Measurements from ENCODE around the gene PCDHGA4.
"Not testable (repeated sequence)": the region's sequence is repeated elsewhere in the genome, so short reads cannot be mapped to it uniquely, and the experiment has no call there.

PCDHGA4 gene

DNA sequence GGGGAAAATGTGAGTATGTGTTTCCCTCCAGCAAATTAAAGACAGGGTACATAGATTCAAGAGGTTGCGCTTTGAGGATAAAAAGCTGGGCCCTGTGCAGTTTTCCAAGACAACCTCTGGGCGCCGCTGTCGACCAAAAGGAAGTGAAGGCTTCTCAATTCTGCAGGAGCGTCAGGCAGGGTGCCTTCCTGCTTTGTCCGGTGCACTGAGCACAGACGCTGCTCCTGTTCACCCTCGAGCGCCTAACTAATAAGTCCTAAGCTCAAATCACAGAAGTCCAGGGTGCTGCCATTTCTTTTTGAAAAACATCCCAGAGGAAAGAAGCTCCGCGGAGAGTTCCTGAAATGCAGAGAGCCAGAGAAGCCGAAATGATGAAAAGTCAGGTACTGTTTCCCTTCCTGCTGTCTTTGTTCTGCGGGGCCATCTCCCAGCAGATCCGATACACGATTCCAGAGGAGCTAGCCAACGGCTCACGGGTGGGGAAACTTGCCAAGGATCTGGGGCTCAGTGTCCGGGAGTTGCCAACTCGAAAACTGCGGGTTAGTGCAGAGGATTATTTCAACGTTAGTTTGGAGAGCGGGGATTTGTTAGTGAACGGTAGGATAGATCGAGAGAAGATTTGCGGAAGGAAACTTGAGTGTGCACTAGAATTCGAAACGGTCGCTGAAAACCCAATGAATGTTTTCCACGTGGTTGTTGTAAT lies 4.8 kb upstream of the PCDHGA4 start, which contains the start of gene PCDHGB1:
Gene PCDHGB1, plus strand, starts transcription at position 183 of the 703 bp plus-strand sequence. Its CDS starts 162 bp downstream, at position 345.
- DNase-seq = peak; percentile 4

DNA sequence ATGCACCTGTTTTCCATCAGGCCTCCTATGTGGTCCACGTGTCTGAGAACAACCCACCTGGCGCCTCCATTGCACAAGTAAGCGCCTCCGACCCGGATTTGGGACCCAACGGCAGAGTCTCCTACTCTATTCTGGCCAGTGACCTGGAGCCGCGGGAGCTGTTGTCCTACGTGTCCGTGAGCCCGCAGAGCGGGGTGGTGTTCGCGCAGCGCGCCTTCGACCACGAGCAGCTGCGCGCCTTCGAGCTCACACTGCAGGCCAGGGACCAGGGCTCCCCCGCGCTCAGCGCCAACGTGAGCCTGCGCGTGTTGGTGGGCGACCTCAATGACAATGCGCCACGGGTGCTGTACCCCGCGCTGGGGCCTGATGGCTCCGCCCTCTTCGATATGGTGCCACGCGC lies 3.2 kb upstream of the PCDHGA4 start:
- no peak for DNase-seq

DNA sequence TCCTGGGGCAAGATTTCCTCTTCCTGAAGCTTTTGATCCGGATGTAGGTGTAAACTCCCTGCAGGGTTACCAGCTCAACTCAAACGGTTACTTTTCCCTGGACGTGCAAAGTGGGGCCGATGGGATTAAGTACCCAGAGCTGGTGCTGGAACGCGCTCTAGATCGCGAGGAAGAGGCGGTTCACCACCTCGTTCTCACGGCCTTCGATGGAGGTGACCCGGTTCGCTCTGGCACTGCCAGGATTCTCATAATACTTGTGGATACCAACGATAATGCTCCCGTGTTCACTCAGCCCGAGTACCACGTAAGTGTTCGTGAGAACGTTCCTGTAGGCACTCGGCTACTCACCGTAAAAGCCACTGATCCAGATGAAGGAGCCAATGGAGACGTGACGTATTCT lies 820 bp downstream of the PCDHGA4 start:
- no peak for DNase-seq

DNA sequence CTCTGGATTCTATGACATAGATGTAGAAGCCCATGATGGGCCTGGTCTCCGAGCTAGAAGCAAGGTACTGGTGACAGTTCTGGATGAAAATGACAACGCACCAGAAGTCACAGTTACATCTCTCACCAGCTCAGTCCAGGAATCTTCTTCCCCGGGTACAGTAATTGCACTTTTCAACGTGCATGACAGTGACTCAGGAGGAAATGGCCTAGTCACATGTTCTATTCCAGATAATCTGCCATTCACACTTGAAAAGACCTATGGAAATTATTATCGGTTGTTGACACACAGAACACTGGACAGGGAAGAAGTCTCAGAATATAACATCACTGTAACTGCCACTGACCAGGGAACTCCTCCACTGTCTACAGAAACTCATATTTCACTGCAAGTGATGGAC lies 1.3 kb downstream of the PCDHGA4 start:
- no peak for DNase-seq

DNA sequence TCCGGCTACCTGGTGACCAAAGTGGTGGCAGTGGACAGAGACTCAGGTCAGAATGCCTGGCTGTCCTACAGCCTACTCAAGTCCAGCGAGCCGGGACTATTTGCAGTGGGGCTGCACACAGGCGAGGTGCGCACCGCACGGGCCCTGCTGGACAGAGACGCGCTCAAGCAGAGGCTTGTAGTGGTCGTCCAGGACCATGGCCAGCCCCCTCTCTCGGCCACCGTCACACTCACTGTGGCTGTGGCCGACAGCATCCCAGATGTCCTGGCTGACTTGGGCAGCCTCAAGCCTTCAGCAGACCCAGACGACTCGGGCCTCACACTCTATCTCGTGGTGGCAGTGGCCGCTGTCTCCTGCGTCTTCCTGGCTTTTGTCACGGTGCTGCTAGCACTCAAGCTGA lies 2.1 kb downstream of the PCDHGA4 start:
- no peak for DNase-seq

DNA sequence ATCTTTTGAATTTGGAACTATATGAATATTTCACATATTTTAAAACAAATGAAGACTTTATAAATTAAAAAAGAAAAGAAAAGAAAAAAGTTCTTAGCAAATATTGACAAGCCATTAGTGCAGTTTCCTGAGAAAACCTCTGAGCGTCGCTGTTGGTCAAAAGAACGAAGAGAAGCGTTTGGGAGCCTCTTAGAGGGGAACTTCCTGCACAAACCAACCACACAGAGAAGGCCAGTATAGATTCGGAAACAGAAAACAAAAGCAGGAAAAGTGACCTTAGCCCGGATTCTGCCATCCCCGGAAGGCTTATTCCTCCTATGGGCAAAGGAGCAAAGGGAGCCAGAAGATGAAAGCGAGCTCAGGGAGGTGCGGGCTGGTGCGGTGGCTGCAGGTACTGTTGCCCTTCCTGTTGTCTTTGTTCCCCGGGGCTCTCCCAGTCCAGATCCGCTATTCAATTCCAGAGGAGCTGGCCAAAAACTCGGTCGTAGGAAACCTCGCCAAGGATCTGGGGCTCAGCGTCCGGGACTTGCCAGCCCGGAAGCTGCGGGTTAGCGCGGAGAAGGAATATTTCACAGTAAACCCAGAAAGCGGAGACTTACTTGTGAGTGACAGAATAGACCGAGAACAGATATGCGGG lies 5.1 kb downstream of the PCDHGA4 start, which contains the start of gene PCDHGB2:
Gene PCDHGB2, plus strand, starts transcription at position 205 of the 637 bp plus-strand sequence. Its CDS starts 142 bp downstream, at position 347.
- no peak for DNase-seq

DNA sequence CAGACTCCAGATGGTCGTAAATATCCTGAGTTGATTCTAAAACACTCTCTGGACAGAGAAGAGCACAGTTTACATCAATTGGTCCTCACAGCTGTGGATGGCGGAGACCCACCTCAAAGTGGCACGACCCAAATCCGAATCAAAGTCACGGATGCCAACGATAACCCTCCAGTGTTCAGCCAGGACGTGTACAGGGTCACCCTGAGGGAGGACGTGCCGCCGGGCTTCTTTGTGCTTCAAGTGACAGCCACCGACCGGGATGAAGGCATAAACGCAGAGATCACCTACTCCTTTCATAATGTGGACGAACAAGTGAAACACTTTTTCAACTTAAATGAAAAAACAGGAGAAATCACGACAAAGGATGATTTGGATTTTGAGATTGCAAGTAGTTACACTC lies 5.9 kb downstream of the PCDHGA4 start:
- DNase-seq = no peak

DNA sequence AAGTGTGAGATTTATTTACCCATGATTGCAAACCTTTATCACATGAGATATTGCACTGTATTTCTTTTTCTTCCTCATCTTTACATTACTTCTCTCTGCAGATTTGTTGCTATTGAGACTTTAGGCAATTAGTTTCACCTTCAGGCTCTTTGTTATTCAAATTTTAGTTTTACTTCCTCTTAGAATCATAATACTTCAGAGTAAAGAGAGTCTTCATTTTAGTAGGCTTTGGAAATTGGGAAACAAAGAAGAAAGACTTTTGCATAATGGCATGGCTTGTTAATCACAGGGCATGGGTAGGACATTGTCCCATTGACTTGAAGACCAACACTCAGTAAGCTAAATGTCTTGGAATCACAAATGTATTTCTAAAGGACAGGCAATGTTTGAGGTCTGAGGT lies 7.9 kb downstream of the PCDHGA4 start:
- no peak for DNase-seq

DNA sequence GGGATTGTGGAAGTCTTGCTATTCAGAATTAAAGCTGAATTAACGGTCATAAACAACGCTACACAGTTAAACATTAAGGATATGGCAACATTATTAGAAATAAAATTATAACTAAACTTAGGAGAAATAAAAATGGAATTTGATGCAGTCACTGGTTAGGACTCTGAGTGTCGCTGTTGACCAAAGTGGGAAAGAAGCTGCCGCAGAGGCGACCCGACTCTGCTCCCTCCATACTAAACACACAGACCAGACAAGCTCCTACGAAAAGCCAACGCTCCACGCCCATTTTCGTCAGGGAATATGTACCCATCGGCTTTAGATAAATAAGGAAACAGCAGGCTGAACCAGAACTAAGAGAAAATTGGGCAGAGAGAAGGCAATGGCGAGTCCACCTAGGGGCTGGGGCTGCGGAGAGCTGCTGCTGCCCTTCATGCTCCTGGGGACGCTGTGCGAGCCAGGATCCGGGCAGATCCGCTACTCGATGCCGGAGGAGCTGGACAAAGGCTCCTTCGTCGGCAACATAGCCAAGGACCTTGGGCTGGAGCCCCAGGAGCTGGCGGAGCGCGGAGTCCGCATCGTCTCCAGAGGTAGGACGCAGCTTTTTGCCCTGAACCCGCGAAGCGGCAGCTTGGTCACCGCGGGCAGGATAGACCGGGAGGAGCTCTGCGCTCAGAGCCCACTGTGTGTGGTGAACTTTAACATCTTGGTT lies 9.3 kb downstream of the PCDHGA4 start, which contains the start of gene PCDHGA5:
Gene PCDHGA5, plus strand, starts transcription at position 211 of the 709 bp plus-strand sequence. Its CDS starts 169 bp downstream, at position 380.
- DNase-seq = no peak

DNA sequence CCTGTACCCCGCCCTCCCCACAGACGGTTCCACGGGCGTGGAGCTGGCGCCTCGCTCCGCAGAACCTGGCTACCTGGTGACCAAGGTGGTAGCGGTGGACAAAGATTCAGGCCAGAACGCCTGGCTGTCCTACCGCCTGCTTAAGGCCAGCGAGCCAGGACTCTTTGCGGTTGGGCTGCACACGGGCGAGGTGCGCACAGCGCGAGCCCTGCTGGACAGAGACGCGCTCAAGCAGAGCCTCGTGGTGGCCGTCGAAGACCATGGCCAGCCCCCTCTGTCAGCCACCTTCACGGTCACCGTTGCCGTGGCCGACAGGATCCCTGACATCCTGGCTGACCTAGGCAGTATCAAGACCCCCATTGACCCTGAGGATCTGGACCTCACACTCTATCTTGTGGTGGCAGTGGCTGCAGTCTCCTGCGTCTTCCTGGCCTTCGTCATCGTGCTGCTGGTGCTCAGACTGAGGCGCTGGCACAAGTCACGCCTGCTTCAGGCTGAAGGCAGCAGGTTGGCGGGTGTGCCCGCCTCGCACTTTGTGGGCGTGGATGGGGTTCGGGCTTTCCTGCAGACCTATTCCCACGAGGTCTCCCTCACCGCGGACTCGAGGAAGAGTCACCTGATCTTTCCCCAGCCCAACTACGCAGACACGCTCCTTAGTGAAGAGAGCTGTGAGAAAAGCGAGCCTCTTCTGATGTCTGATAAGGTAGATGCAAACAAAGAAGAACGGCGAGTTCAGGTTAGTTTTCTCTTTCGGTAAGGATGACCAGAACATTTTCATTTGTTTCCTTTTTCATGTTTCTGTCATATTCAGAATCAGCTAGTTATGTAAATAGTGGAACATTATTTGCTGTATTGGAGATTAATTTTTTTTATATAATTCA lies 11.4 kb downstream of the PCDHGA4 start:
- DNase-seq = no peak

DNA sequence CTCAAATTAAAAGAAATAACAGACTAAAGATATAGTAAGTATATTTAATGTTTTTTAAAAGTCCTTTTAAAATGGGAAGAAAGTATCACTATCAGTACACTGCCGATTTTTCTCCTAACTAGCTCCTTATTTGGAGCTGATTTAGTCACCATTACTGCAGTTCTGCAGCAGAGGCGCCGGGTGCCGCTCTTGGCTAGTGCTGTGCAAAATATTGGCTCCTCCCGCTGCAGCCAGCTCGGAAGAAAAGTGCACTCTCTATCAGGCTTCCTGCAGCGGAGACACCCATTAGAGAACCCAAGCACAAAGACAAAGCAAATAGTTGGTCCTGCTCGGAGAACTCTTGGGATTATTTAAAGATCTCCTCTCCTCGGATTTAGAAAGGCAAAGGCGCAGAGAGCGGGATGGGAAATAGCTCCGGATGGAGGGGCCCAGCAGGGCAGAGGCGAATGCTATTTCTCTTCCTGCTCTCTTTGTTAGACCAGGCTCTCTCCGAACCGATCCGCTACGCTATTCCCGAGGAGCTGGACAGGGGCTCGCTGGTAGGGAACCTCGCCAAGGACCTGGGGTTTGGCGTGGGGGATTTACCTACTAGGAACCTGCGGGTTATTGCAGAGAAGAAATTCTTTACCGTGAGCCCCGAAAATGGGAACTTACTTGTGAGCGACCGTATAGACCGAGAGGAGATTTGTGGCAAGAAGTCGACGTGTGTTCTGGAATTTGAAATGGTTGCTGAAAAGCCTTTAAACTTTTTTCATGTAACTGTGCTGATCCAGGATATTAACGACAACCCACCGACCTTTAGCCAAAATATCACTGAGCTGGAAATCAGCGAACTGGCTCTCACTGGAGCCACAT lies 15.4 kb downstream of the PCDHGA4 start, which contains the start of gene PCDHGB3:
Gene PCDHGB3, plus strand, starts transcription at position 249 of the 855 bp plus-strand sequence. Its CDS starts 153 bp downstream, at position 402.
- DNase-seq = no peak

DNA sequence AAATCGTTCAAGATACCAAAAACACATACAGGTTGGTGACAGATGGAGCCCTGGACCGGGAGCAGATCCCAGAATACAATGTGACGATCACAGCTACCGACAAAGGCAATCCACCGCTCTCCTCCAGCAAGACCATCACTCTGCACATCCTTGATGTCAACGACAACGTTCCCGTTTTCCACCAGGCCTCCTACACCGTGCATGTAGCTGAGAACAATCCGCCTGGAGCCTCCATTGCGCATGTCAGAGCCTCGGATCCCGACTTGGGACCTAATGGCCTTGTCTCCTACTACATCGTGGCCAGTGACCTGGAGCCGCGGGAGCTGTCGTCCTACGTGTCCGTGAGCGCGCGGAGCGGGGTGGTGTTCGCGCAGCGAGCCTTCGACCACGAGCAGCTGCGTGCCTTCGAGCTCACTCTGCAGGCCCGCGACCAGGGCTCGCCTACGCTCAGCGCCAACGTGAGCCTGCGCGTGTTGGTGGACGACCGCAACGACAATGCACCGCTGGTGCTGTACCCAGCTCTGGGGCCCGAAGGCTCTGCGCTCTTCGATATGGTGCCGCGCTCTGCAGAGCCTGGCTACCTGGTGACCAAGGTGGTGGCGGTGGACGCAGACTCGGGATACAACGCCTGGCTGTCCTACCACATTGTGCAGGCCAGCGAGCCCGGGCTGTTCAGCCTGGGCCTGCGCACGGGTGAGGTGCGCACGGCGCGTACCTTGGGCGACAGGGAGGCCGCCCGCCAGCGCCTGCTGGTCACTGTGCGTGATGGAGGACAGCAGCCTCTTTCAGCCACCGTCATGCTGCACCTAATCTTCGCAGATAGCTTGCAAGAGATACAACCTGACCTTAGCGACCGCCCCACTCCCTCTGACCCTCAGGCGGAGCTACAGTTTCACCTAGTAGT lies 17.0 kb downstream of the PCDHGA4 start:
- DNase-seq = no peak

DNA sequence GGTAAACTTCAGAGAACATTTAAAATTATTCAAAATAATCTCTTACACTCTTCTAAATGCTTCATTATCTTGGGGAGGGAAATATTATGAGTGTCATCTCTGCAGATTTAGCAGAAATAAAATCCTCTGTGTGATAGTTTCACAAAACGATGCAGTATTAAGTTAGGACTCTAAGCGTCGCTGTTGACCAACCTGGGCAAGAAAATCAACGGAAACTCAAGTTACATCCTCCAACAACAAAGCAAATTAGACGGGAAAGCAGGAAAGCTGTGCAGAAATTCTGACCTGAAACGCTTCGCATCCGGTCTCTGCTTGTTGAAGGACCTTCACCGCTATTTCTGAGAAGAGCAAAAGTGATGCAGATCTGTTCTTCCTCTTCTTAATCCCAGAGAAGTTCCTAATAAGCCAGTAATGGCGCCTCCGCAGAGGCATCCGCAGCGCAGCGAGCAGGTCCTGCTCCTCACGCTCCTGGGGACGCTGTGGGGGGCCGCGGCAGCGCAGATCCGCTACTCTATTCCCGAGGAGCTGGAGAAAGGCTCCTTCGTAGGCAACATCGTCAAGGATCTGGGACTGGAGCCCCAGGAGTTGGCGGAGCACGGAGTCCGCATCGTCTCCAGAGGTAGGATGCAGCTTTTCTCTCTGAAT lies 19.0 kb downstream of the PCDHGA4 start, which contains the start of gene PCDHGA6:
Gene PCDHGA6, plus strand, starts transcription at position 219 of the 645 bp plus-strand sequence. Its CDS starts 193 bp downstream, at position 412.
- DNase-seq = no peak

DNA sequence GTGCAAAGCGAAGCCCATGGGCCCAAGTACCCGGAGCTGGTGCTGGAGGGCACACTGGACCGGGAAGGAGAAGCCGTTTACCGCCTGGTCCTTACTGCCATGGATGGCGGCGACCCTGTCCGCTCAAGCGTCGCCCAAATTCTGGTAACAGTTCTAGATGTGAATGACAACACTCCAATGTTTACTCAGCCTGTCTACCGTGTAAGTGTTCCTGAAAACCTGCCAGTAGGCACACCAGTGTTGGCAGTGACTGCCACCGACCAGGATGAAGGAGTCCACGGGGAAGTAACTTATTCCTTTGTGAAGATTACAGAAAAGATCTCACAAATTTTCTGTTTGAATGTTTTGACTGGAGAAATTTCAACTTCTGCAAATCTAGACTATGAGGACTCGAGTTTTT lies 19.8 kb downstream of the PCDHGA4 start:
- DNase-seq = no peak

DNA sequence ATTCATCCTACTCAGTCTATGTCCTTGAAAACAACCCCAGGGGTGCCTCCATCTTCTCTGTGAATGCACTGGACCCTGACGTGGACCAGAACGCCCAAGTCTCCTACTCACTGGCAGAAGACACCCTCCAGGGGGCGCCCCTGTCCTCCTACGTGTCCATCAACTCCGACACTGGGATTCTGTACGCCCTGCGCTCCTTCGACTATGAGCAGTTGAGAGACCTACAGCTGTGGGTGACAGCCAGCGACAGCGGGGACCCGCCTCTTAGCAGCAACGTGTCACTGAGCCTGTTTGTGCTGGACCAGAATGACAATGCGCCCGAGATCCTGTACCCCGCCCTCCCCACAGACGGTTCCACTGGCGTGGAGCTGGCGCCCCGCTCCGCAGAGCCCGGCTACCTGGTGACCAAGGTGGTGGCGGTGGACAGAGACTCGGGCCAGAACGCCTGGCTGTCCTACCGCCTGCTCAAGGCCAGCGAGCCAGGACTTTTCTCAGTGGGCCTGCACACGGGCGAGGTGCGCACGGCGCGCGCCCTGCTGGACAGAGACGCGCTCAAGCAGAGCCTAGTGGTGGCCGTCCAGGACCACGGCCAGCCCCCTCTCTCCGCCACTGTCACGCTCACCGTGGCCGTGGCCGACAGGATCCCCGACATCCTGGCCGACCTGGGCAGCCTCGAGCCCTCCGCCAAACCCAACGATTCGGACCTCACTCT lies 20.8 kb downstream of the PCDHGA4 start:
- DNase-seq = not testable (repeated sequence)

DNA sequence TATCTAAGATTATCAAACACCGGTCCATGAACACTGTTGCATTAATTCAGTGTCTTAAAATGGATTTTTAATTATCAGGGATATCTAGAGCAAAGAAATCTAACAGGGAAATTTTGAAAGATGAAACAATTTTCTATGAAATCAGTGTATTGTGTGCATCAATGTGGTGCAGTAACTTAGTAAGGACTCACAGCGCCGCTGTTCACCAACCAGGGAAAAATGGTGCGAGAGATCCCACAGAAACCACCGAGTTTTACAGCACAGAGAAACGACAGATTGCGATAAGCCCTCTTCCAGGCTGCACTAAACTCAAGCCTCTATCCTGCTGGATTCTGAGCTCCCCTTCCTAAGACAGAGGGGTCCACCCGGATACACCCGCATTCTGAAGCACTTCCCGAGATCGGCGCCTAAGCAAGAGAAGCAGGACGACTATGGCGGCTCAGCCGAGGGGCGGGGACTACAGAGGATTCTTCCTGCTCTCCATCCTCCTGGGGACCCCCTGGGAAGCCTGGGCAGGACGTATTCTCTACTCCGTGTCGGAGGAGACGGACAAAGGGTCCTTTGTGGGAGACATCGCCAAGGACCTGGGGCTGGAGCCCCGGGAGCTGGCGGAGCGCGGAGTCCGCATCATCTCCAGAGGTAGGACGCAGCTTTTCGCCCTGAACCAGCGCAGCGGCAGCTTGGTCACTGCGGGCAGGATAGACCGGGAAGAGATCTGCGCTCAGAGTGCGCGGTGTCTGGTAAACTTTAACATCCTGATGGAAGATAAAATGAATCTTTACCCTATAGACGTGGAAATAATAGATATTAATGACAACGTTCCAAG lies 27.9 kb downstream of the PCDHGA4 start, which contains the start of gene PCDHGA7:
Gene PCDHGA7, plus strand, starts transcription at position 274 of the 826 bp plus-strand sequence. Its CDS starts 158 bp downstream, at position 432.
- DNase-seq = no peak

DNA sequence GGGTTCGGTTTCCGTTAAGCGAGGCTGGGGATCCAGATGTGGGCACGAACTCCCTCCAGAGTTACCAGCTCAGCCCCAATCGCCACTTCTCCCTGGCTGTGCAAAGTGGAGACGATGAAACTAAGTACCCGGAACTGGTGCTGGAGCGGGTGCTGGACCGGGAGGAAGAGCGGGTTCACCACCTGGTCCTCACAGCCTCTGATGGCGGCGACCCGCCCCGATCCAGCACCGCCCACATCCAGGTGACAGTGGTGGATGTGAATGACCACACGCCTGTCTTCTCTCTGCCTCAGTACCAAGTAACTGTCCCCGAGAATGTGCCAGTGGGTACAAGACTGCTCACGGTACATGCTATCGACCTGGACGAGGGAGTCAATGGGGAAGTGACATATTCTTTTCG lies 28.5 kb downstream of the PCDHGA4 start:
- no peak for DNase-seq
